ENCODE results near the gene PSD2. TPM values are rescaled to one million over a fixed set of nuclear protein-coding genes. Genes with fewer than 3 reads are reported as not detected.

Gene PSD2
- total and polyA plus RNA-seq, 2 of the 13 experiments (the other 11 are each of a cell fraction or from before 2014, with no cell fraction given): 0.07 TPM; not detected in 1

GRCh38 chr5:139765409-139766217, 30.0 kb upstream of the PSD2 start (continued):
- TF ChIP-seq ZBTB4 (CRISPR knock-in tag; IDR thresholded peaks at IDR 0.05; ENCODE audit: borderline replicate concordance): peak; percentile 44; the same call in 1 of the 2 replicates
- TF ChIP-seq FLYWCH1 (CRISPR knock-in tag; IDR thresholded peaks at IDR 0.05): no peak
- TF ChIP-seq FOXC1 (CRISPR knock-in tag; IDR thresholded peaks at IDR 0.05; ENCODE audit: borderline replicate concordance): peak; percentile 74
- peak; percentile 91 for TF ChIP-seq STAG1 (CRISPR knock-in tag; IDR thresholded peaks at IDR 0.05)
- no peak for TF ChIP-seq FIP1L1 (IDR thresholded peaks at IDR 0.05; ENCODE audit: borderline replicate concordance, insufficient read depth, low read depth, low read length)
- TF ChIP-seq, protein P1, sequence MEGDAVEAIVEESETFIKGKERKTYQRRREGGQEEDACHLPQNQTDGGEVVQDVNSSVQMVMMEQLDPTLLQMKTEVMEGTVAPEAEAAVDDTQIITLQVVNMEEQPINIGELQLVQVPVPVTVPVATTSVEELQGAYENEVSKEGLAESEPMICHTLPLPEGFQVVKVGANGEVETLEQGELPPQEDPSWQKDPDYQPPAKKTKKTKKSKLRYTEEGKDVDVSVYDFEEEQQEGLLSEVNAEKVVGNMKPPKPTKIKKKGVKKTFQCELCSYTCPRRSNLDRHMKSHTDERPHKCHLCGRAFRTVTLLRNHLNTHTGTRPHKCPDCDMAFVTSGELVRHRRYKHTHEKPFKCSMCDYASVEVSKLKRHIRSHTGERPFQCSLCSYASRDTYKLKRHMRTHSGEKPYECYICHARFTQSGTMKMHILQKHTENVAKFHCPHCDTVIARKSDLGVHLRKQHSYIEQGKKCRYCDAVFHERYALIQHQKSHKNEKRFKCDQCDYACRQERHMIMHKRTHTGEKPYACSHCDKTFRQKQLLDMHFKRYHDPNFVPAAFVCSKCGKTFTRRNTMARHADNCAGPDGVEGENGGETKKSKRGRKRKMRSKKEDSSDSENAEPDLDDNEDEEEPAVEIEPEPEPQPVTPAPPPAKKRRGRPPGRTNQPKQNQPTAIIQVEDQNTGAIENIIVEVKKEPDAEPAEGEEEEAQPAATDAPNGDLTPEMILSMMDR (CRISPR knock-in tag; IDR thresholded peaks at IDR 0.05): peak; percentile 97
- TF ChIP-seq ZNF180 (CRISPR knock-in tag; IDR thresholded peaks at IDR 0.05; ENCODE audit: borderline replicate concordance, low read depth): no peak
- TF ChIP-seq RAD21 (CRISPR knock-in tag; IDR thresholded peaks at IDR 0.05): peak; percentile 98
- TF ChIP-seq ZNF772 (CRISPR knock-in tag; IDR thresholded peaks at IDR 0.05): peak; percentile 31; the same call in 1 of the 2 replicates
- no peak for TF ChIP-seq ZHX2 (IDR thresholded peaks at IDR 0.05; ENCODE audit: low read depth)
- no peak for TF ChIP-seq ZHX2 (CRISPR knock-in tag; IDR thresholded peaks at IDR 0.05; ENCODE audit: borderline replicate concordance)
- TF ChIP-seq RFXAP (CRISPR knock-in tag; IDR thresholded peaks at IDR 0.05; ENCODE audit: borderline replicate concordance): no peak
- TF ChIP-seq ZNF598 (CRISPR knock-in tag; IDR thresholded peaks at IDR 0.05; ENCODE audit: borderline replicate concordance): no peak
- no peak; the same call in 1 of the 2 replicates for TF ChIP-seq ELF4 (CRISPR knock-in tag; IDR thresholded peaks at IDR 0.05; ENCODE audit: borderline replicate concordance)

Data from HepG2 (cell line).